NCI-H1436 (cell line): Measurements from ENCODE around the gene HPX.

Experiments
- DNase-seq: peaks from one replicate; lab custom pipeline; 2025; lab: John Stamatoyannopoulos, UW

The HPX gene, protein sequence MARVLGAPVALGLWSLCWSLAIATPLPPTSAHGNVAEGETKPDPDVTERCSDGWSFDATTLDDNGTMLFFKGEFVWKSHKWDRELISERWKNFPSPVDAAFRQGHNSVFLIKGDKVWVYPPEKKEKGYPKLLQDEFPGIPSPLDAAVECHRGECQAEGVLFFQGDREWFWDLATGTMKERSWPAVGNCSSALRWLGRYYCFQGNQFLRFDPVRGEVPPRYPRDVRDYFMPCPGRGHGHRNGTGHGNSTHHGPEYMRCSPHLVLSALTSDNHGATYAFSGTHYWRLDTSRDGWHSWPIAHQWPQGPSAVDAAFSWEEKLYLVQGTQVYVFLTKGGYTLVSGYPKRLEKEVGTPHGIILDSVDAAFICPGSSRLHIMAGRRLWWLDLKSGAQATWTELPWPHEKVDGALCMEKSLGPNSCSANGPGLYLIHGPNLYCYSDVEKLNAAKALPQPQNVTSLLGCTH

DNA sequence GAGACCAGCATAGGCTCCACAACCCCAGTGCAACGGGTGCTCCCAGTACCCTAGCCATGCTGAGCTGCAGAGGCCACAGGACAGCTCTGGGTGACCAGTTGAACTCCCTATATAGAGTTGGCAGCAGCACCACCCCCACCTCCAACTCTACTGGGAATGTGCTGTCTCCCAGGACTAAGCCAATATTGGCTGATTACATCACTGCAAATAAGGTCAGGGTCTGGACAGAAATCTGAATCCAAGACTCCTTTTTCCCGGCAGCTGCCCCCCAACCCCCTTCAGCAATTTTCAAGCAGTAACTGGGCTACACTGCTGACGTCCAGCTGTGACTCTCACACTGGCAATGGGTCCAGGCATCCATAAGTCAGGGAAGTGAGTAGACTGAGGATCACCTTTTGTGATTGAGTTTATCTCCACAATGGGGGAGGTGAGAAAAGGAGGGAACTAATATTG, at the start of gene HPX:
HPX (minus strand) TSS at position 82 of the 453 bp plus-strand sequence; CDS start at position 58, 24 bp downstream.
- DNase-seq: no peak

DNA sequence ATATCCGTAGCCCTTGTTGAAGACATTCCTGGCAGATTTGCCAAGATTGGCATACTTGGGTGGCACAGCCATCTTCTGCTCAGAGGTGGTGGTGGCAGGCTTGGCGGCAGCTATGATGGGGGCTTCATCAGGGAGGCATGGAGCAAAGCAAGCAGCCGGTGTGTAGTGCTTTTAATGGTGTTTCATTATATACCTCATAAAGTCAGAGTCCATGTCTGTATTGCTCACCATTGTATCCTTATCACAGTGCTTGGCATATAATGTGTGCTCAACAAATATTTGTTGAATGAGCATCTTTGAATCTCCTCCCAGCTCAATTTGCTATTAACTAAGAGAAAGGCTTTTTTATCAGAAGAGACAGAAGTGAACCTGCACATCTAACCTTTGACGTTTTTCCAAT, 48.5 kb upstream of the HPX start:
- no peak for DNase-seq

DNA sequence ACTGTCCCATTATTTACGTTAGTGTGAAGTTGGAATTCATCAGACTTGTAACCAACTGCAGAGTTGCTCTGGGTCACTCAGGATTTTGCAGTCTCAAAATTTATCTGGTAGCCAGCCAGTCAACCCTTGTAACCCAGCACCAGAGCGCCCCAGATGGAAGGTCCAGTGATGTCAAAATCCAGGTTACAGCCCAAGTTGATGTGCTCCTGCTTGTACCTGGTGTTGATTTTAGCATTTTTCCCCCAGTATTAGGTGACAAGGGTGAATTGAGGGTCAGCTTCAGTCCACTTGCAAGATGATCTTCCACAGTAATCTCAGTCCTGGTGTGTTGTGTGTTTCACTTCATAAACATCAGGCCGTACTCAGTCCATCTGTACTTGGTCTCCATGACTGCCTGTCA, 48.0 kb upstream of the HPX start:
- no peak for DNase-seq

DNA sequence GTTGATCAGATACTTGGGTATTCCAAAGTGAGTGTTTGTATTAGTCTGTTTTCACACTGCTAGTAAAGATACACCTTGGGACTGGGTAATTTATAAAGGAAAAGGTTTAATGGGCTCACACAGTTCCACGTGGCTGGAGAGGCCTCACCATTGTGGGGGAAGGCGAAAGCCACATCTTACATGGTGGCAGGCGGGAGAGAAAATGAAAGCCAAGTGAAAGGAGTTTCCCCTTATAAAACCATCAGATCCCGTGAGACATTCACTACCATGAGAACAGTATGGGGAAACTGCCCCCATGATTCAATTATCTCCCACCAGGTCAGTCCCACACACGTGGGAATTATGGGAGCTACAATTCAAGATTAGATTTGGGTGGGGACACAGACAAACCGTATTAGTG, 47.6 kb upstream of the HPX start:
- DNase-seq: no peak

DNA sequence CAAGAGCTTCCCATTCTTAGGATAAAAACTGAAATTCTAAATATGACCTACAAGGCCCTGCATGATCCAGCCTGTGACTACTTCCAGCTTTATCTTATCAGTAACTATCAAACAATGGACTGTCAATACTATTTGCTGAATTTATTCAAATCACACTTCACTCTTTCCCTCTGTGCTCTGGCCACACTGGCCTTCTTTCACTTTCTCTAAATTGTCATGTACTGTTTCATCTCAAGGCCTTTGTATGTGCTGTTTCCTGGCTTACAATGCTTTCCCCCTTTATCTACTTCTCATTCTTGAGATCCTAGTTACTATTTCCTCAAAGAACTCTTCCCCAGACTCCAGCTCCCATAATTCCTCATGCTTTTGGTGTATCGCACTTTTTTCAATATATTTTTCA, 46.2 kb upstream of the HPX start:
- no peak for DNase-seq

DNA sequence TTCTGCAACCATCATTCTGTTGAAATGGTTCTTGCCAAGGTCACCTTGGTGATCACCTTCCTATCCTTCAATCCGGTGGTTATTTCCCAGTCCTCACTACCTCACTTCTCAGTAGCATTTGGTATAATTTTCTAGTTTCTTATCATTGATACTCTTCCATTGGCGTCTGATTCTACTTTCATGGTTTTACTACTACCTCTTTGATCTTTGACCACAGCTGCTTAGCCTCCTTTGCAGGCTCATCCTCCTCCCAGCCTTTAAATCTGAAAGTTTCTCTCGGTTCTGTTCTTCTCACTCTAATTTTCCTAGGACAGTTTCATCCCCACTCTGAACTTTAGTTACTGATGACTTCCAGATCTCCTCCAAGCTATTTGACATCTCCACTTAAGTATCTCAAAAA, 45.5 kb upstream of the HPX start:
- no peak for DNase-seq

DNA sequence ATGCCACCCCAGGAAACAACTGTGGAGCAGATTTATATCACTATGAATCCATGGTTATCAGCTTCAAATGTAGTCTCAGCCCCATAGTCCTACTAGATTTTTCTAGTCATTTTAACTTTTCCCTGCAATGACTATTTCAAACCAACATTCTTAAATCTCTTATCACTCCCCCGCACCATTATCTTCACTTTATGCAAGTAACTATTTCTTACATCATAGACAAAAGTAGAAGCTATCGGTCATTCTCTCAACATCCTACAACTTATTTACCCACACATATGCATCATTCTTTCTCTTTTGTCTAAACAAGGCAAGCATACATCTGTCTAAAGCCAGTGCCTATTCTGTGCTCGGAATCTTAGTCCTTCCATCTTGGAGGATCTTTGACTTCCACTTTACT, 44.9 kb upstream of the HPX start:
- no peak for DNase-seq

DNA sequence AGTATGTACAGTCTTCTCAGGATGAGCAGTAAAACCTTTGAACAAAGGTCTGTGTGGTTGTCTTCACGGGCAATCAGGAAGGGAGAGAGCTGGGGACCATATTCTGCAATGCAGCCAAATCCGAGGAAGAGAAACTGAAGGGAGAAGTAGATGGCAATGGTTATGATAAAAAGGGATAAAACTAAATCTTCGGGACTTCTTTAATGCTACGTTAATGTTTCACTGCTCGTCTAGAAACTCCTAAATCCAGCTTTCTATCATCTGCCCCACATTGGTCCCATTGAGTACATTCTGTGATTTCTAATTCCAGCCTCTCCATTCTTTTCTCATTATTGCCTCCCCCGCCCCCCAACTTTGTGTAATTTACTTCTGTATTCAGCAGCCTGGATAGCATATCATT, 42.2 kb upstream of the HPX start:
- no peak for DNase-seq

DNA sequence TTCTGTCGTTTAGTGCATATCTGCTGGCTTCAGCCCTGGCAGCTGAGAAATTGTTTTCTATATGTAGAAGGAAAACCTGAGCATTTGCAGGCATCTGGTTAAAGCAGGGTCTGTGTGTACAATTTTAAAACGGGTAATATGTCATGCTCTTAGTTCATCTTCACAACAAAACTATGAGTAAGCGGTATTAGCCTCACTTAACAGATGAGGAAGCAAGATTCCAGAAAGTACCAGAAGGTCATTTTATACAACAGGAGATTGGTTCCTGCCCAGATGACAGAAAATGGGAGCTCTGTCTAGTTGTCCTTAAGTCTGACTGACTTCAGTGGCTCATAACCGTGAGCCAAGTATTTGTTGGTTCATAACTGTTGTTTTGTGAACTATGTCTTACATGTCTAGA, 41.7 kb upstream of the HPX start:
- DNase-seq: no peak

DNA sequence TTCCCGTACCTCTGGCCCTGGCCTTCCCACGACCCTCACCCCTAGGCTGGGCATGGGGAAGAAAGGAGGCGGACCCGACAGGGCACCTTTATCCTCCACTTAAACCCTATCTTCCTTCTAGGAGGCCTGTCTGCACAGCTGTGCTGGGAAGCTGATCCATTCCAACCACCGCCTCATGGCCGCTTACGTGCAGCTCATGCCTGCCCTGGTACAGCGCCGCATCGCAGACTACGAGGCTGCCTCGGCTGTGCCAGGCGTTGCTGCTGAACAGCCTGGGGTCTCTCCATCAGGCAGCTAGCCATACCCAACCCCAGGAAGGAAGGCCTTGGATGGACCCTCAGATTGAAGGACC, 41.1 kb upstream of the HPX start:
- DNase-seq: no peak

DNA sequence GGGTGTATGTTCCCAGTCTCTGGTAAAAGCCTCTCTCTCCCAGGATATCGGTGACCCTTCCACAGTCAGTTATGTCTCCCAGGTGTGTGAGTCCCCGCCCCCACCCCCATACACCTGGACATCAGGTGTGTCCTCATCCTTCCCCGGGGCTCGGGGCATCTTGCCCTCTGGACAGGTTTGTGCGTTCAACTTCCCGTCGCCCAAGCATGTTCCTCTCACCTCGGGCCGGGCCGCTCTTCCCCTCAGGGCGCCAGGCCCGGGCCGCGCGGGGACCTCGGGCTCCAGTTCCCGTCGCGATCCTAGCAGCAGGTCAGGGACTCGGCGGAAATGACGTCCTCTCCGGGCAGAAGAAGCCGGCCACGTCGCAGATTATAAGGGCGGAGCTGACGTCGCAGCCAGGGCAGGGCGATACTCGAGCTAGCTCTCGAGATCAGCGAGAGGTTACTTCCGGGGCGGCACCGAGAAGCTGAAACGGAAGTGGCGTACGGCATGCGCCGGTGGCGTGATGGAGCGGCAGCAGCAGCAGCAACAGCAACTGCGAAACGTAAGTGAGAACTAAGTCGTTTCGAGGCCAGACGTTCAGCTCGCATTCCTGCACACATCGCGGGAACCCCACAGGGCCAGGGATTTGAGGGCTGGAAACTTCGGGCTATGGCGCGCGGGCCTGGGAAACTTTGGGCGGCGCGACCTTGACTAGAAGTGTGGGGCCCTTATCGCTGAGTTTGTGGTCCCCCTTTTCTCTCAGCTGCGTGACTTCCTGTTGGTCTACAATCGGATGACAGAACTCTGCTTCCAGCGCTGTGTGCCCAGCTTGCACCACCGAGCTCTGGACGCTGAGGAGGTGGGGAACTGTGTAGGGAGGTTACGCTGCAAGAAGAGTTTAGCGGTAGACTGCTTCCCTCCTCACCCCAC, 40.5 kb upstream of the HPX start, which contains the start of the genes ARFIP2 and TIMM10B:
ARFIP2 (minus strand) TSS at position 320 of the 912 bp plus-strand sequence. CDS start 910 bp downstream, outside the sequence.
TIMM10B (plus strand) TSS at position 490 of the 912 bp plus-strand sequence; CDS start at position 506, 16 bp downstream.
- peak; percentile 97 for DNase-seq

DNA sequence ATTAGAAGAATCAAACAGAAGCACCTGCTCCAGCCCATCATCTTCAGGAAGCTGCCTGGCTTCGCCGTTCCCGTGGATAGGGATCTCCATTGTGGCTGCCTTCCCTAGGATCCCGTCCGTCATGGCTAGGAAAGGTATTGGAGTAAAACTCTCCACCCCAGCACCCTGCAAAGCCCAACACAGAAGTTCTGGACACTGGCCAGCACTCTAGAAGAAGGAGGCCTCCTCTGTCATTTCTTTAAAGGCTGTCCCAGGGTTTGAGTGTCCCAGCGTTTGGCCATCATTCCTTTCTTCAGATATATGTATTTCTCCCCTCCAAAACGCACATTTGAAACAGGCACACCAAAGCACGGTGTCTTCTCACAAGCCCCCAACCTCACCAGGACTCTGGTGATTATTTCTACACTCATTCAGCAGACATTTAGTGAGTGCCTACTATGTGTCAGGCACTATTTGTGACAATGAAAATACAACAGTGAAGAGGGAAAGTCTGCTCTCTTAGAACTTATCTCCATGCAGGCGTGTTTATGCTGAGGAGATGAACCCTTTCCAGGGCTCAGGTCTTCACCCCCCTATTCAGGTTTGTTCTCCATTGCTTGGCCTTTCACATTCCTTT, 39.6 kb upstream of the HPX start:
- DNase-seq: no peak

DNA sequence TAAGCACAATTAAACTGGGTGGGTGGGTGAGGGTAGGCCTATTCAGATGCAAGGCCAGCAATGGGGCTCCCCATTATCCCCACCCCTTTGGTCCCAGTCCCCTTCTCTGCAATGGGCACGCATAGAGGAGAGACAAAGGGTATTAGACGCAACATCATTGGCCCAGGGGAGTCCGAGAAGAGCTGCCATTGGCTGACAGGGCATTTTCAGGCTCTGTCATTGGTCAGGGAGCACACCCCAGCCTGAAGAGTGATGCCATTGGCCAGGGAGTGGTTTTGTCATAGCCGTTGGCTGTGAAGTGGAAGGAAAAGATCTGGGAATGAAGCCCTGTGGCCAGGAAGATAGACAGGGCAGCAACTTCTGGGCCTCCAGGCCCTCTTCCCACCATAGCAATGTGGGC, 35.8 kb upstream of the HPX start:
- DNase-seq: no peak

DNA sequence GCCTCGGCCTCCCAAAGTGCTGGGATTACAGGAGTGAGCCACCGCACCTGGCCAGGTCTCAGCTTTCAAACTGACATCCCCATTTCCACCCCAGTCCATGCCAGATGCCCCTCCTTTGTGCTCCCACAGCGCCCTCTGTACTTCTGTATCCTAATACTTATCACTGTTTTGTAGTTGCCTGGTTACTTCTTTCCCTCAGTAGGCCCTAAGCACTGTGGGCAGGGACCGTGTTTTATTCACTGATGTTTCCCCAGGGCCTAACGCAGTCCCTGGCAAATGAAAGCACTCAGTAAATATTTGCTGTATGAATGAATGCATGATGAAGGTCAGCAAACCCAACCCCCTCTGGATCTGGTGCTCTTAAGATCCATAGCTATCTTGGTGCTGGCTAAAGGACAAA, 35.1 kb upstream of the HPX start:
- peak; percentile 49 for DNase-seq

DNA sequence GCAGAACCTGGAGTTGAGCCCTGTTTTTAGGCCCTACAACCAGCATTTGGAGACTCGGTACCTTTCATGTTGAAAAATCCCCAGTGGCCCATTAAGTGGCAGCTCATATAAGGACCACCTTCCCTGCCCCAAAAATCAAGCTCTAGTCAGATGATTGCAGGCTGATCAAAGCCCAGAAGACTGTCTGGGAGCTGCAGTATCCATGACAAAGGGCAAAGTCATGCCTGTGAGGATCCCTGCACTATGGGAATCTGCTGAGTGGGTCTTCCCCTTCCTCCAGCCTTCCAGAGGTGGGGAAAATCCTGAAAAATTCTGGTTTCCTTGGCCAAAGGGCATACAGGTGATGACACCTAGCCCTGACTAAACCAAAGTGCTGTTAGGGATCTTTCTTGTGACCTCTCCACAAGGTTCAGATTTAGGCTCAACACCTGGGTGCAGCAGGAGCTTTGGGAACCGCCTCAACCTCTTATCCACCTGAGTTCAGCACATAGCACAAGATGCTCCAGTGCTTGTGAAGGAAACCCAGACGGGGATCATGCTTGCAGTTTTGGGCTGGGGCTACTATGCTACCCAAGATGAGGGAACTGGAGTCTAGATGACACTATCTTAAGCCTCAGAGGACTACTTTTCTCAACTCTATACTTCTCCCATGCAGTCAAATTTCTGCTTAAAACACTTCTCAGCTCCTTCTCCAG, 34.2 kb upstream of the HPX start:
- DNase-seq: no peak

DNA sequence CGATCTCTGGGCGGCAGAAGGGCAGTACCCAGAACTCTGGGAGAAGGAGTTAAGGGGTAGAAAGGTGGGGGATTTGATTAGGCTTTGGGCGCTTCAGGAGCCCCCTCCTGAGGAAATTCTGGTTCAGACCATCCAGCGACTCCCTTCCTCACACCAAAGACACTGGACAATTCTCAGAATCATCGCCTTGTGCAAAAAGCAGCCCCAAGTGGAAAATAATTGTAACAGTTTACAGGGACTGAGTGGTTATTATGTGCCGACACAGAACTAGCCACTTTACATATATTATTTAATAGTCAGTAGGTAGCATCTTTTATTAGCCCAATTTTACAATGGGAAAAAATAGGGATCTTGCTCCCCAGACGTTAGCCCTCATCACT, 33.6 kb upstream of the HPX start:
- no peak for DNase-seq

DNA sequence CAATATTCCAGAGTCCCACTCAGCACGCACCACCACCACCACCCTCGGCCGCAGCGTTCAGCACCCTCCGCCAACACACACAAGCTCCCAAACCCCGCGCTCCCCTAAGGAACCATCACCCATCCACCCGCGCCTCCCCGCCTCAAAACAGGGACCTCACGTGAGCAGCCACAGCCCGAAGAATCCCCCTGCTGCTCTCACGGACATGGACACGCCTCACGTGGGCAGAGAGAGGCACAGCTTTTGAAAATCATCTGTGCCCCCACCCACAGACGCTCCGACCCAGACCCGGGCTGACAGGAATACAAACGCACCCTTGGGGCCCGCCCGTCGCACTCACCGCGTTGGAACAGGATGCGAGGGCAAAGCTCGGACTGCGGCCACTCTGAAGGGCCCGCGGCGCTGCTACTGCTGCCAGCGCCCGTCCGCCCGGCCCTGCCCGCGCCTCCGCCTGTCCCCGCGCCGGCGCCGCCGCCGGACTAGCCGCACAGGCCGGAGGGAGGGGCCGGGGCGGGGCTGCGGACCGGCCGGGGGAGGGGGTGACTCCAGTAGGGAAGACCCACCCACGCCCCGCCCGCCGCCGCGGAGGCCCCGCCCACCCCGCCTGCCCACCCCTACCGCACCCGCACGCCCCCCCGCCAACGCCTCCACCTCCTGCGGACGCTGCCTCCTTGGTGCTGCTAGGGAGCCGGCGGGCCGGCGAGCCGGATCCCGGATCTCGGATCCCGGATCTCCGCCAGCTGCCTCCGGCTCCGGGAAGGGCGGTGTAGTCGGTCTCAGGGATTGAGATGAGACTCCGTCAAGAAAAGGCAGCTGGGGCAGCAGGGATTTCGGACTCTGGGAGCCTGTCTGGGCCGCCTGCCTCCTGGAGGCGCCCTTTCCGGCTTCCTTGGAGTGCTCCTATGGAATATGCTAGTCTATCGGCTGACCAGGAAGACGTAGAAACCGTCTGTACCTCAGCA, 32.9 kb upstream of the HPX start, which contains the start of gene TRIM3:
TRIM3 (minus strand) TSS at position 491 of the 962 bp plus-strand sequence. CDS start 8,246 bp downstream, outside the sequence.
- DNase-seq: peak; percentile 81

DNA sequence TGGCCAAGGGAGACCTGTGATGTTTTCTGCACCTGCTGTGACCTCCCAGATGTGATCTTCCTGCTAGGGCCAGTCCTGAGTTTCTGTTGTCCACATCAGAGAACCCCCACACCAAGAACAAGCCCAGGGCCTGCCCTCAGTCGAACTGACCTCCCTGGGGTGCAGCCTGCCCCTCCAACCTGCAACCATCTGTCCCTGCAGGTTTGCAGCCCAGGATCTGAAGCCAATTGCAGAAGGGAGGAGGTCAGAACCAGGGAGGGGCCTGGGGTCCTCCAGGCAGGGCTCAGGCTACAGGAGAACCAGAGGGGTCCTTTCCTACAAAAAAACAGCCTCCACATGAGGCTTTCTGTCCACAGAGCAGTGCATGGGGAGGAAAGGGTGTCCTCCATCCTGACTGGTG, 32.1 kb upstream of the HPX start:
- DNase-seq: no peak

DNA sequence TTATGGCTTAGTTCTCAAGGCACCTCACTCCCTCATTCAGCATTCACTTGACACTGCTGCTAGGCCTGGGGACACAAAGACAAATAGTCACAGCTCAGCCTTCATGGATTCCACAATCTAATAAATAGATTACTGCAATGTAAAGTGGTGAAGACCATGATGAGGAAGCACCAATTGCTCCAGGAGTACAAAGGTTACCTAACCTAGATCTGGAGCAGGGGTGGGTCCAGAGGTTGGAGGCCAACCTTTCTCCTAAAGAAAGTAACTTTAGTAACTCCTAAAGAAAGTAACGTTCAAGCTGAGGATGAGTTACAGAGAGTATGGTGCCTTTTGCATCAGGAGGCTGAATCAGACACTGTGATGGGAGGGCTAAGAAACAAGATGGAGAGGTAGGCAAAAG, 28.8 kb upstream of the HPX start:
- DNase-seq: no peak

DNA sequence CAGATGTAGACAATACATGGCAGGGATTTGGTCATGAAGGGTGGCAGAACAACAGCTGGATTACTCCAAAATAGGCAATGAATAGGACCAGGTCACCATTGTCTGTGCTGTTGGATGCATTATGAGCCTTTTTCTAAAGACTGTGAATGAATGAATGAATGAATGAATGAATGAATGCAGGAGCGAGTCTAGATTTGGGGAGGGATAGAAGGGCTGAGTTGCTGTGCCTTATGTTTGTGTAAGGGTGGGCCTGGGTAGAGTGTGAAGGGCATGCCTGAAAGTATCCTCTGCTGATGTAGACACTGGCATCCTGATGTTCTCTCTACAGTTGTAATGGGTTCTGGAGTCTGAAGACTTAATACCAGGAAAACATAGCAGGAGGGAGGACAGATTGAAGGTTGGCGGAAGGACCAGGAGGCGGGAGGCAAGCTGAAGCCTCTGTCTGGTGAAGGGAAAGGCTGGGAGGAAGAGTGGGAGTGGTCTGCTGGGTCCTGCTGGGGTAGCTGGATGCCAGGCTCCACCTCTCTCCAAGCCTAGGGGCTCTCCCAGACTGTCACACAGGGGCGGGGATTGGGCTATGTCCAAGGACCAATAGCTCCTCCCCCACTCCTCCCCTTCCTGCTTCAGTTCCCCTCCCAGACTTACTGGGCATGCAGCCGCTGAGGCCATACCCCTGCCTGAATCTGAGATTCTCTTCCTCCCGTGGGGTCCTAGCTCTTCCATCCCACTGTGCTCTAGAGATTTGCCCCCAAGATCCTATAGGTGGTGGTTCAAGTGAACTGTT, 28.1 kb upstream of the HPX start:
- peak; percentile 92 for DNase-seq
